Uterus (tissue), 2 donors: ENCODE results near the gene KMT2E.

Source experiments
- POLR2A ChIP-seq, 2 donors: fragments of 450-650 bp; IDR thresholded peaks; one replicate each; pipeline ENCODE4 v1.6.1; 2016; ENCODE audit warnings: antibody characterized with exemption in 2 of 2, mild to moderate bottlenecking in 1 of 2, moderate library complexity in 1 of 2
- TF ChIP-seq, protein P1 (sequence below), 4 experiments: fragments of 200-600 bp in 2 of 4; fragments of 450-650 bp in 2 of 4; sonication (generic) in 2 of 4; IDR thresholded peaks; one replicate each; pipeline ENCODE4 v1.5.1; 2016 to 2019; ENCODE audit warnings: antibody characterized with exemption in 4 of 4, mild to moderate bottlenecking in 2 of 4, moderate library complexity in 1 of 4

DNA sequence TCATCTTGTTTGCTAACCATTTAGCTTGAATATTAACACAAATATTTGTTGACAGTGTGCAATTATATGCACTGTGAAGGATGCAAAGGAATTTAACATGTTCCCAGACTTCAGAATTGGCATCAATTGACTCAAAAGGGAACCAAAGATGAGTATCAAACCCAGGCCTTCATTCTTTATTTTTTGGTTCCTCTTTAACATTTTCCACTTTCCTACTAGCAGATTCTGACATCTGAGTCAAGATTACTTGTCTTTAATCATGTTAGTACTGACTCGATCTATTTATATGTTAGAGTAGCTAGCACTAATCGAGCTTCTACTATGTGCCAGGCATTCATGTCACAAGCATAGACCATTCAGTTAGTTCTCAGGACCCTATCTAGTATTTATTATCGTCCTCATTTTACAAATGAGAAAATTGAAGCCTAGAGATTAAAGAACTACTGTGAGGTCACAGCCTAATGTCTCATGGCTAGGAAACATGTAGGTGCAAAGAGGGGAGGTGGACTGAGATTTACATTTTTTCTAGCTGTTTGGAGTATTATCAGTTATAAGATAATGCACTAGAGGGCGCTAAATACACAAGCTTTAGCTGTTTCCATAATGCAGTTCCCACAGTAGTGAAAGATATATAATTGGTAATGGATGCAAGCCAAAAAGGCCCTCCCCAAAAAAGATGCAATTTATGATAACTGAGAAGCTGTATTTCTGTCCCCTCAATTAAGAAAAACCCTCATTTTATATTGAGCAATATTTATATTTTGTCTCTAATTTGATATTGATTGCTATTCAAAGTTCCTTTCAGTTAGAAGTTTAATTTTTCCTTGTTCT is 32.9 kb upstream of the KMT2E start:
- TF ChIP-seq POLR2A (IDR thresholded peaks at IDR 0.05), result no peak
- TF ChIP-seq, protein P1, sequence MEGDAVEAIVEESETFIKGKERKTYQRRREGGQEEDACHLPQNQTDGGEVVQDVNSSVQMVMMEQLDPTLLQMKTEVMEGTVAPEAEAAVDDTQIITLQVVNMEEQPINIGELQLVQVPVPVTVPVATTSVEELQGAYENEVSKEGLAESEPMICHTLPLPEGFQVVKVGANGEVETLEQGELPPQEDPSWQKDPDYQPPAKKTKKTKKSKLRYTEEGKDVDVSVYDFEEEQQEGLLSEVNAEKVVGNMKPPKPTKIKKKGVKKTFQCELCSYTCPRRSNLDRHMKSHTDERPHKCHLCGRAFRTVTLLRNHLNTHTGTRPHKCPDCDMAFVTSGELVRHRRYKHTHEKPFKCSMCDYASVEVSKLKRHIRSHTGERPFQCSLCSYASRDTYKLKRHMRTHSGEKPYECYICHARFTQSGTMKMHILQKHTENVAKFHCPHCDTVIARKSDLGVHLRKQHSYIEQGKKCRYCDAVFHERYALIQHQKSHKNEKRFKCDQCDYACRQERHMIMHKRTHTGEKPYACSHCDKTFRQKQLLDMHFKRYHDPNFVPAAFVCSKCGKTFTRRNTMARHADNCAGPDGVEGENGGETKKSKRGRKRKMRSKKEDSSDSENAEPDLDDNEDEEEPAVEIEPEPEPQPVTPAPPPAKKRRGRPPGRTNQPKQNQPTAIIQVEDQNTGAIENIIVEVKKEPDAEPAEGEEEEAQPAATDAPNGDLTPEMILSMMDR (IDR thresholded peaks at IDR 0.05), result peak; percentile 60 to 77 (median 74)
